ENCODE measurements around the gene HDLBP.
"Not testable (repeated sequence)": the region's sequence is repeated elsewhere in the genome, so short reads cannot be mapped to it uniquely, and the experiment has no call there.

The HDLBP gene

GRCh38 chr2:241334813-241335212 lies 19.3 kb upstream of the HDLBP start:
- H3K36me3 ChIP-seq (ENCODE audit: control insufficient read depth in 1 of 2, insufficient read depth in 2 of 2, low read length in 2 of 2), result peaks cover 22 to 67% of the 10 kb centered on the region in 2 donors
- H3K9me3 ChIP-seq (ENCODE audit: control insufficient read depth in 1 of 2, low read length in 2 of 2), result no peaks in the 10 kb centered on the region
- H3K9ac ChIP-seq (ENCODE audit: low read depth in 1 of 2, low read length in 2 of 2), result no peak overlapping the region
- no peaks in the 10 kb centered on the region for H3K27me3 ChIP-seq (ENCODE audit: control insufficient read depth in 1 of 2, insufficient read depth in 2 of 2, low read length in 2 of 2)
- no peak overlapping the region for H3K4me3 ChIP-seq (ENCODE audit: low read depth in 1 of 2, low read length in 2 of 2)
- no peaks in the 10 kb centered on the region for H3K4me1 ChIP-seq (ENCODE audit: control insufficient read depth in 1 of 2, insufficient read depth in 2 of 2, low read length in 2 of 2)
- H3K27ac ChIP-seq (ENCODE audit: low read depth, low read length), result no peak overlapping the region

- H3K4me3 ChIP-seq (ENCODE audit: low read depth in 1 of 2, low read length in 2 of 2), result no peak overlapping the region
- H3K4me1 ChIP-seq (ENCODE audit: control insufficient read depth in 1 of 2, insufficient read depth in 2 of 2, low read length in 2 of 2), result no peaks in the 10 kb centered on the region
- H3K9ac ChIP-seq (ENCODE audit: low read depth in 1 of 2, low read length in 2 of 2), result no peak overlapping the region
- peaks cover 10 to 65% of the 10 kb centered on the region in 2 donors for H3K36me3 ChIP-seq (ENCODE audit: control insufficient read depth in 1 of 2, insufficient read depth in 2 of 2, low read length in 2 of 2)
- no peaks in the 10 kb centered on the region for H3K27me3 ChIP-seq (ENCODE audit: control insufficient read depth in 1 of 2, insufficient read depth in 2 of 2, low read length in 2 of 2)
- no peaks in the 10 kb centered on the region for H3K9me3 ChIP-seq (ENCODE audit: control insufficient read depth in 1 of 2, low read length in 2 of 2)
- no peak overlapping the region for H3K27ac ChIP-seq (ENCODE audit: low read depth, low read length)
These were observed 15.1 kb upstream of the HDLBP start for GRCh38 chr2:241330616-241330981.

- H3K9me3 ChIP-seq (ENCODE audit: control insufficient read depth in 1 of 2, low read length in 2 of 2), result no peaks in the 10 kb centered on the region
- H3K27me3 ChIP-seq (ENCODE audit: control insufficient read depth in 1 of 2, insufficient read depth in 2 of 2, low read length in 2 of 2), result no peaks in the 10 kb centered on the region
- H3K4me1 ChIP-seq (ENCODE audit: control insufficient read depth in 1 of 2, insufficient read depth in 2 of 2, low read length in 2 of 2), result no peaks in the 10 kb centered on the region
- H3K36me3 ChIP-seq (ENCODE audit: control insufficient read depth in 1 of 2, insufficient read depth in 2 of 2, low read length in 2 of 2), result peaks cover 9 to 58% of the 10 kb centered on the region in 2 donors
- no peak overlapping the region for H3K27ac ChIP-seq (ENCODE audit: low read depth, low read length)
- H3K4me3 ChIP-seq (ENCODE audit: low read depth in 1 of 2, low read length in 2 of 2), result no peak overlapping the region
- H3K9ac ChIP-seq (ENCODE audit: low read depth in 1 of 2, low read length in 2 of 2), result no peak overlapping the region
These were observed 14.5 kb upstream of the HDLBP start for GRCh38 chr2:241329669-241330615.

- H3K9ac ChIP-seq (ENCODE audit: low read depth in 1 of 2, low read length in 2 of 2), result no peak overlapping the region
- H3K36me3 ChIP-seq (ENCODE audit: control insufficient read depth in 1 of 2, insufficient read depth in 2 of 2, low read length in 2 of 2), result peaks cover 13 to 41% of the 10 kb centered on the region in 2 donors
- no peak overlapping the region for H3K27ac ChIP-seq (ENCODE audit: low read depth, low read length)
- no peaks in the 10 kb centered on the region for H3K9me3 ChIP-seq (ENCODE audit: control insufficient read depth in 1 of 2, low read length in 2 of 2)
- H3K4me1 ChIP-seq (ENCODE audit: control insufficient read depth in 1 of 2, insufficient read depth in 2 of 2, low read length in 2 of 2), result peaks cover 10 to 23% of the 10 kb centered on the region in 2 donors
- H3K4me3 ChIP-seq (ENCODE audit: low read depth in 1 of 2, low read length in 2 of 2), result no peak overlapping the region
- no peaks in the 10 kb centered on the region for H3K27me3 ChIP-seq (ENCODE audit: control insufficient read depth in 1 of 2, insufficient read depth in 2 of 2, low read length in 2 of 2)
These were observed 9.8 kb upstream of the HDLBP start for GRCh38 chr2:241325257-241325656.

GRCh38 chr2:241324775-241325174 lies 9.3 kb upstream of the HDLBP start:
- Histone ChIP-seq H3K4me3 (ENCODE audit: low read depth in 1 of 2, low read length in 2 of 2) (no peak overlapping the region), H3K4me1 (ENCODE audit: control insufficient read depth in 1 of 2, insufficient read depth in 2 of 2, low read length in 2 of 2) (peaks cover 10 to 28% of the 10 kb centered on the region in 2 donors), H3K9me3 (ENCODE audit: control insufficient read depth in 1 of 2, low read length in 2 of 2) (no peaks in the 10 kb centered on the region), H3K9ac (ENCODE audit: low read depth in 1 of 2, low read length in 2 of 2) (no peak overlapping the region), H3K36me3 (ENCODE audit: control insufficient read depth in 1 of 2, insufficient read depth in 2 of 2, low read length in 2 of 2) (peaks cover 13 to 36% of the 10 kb centered on the region in 2 donors), H3K27ac (ENCODE audit: low read depth, low read length) (no peak overlapping the region), H3K27me3 (ENCODE audit: control insufficient read depth in 1 of 2, insufficient read depth in 2 of 2, low read length in 2 of 2) (no peaks in the 10 kb centered on the region)

- Histone ChIP-seq H3K4me3 (ENCODE audit: low read depth in 1 of 2, low read length in 2 of 2) (no peak overlapping the region), H3K9me3 (ENCODE audit: control insufficient read depth in 1 of 2, low read length in 2 of 2) (no peaks in the 10 kb centered on the region), H3K36me3 (ENCODE audit: control insufficient read depth in 1 of 2, insufficient read depth in 2 of 2, low read length in 2 of 2) (peaks cover 13 to 31% of the 10 kb centered on the region in 2 donors), H3K9ac (ENCODE audit: low read depth in 1 of 2, low read length in 2 of 2) (no peak overlapping the region), H3K27me3 (ENCODE audit: control insufficient read depth in 1 of 2, insufficient read depth in 2 of 2, low read length in 2 of 2) (no peaks in the 10 kb centered on the region), H3K4me1 (ENCODE audit: control insufficient read depth in 1 of 2, insufficient read depth in 2 of 2, low read length in 2 of 2) (peaks cover 10 to 35% of the 10 kb centered on the region in 2 donors), H3K27ac (ENCODE audit: low read depth, low read length) (no peak overlapping the region)
These were observed 8.3 kb upstream of the HDLBP start for GRCh38 chr2:241323778-241324177.

GRCh38 chr2:241321886-241322285 lies 6.4 kb upstream of the HDLBP start:
- Histone ChIP-seq H3K9me3 (ENCODE audit: control insufficient read depth in 1 of 2, low read length in 2 of 2) (no peaks in the 10 kb centered on the region), H3K9ac (ENCODE audit: low read depth in 1 of 2, low read length in 2 of 2) (no peak overlapping the region), H3K27me3 (ENCODE audit: control insufficient read depth in 1 of 2, insufficient read depth in 2 of 2, low read length in 2 of 2) (no peaks in the 10 kb centered on the region), H3K36me3 (ENCODE audit: control insufficient read depth in 1 of 2, insufficient read depth in 2 of 2, low read length in 2 of 2) (peaks cover 13 to 14% of the 10 kb centered on the region in 2 donors), H3K27ac (ENCODE audit: low read depth, low read length) (no peak overlapping the region), H3K4me3 (ENCODE audit: low read depth in 1 of 2, low read length in 2 of 2) (no peak overlapping the region), H3K4me1 (ENCODE audit: control insufficient read depth in 1 of 2, insufficient read depth in 2 of 2, low read length in 2 of 2) (peaks cover 24 to 53% of the 10 kb centered on the region in 2 donors)

GRCh38 chr2:241321033-241321432 lies 5.6 kb upstream of the HDLBP start:
- Histone ChIP-seq H3K4me3 (ENCODE audit: low read depth in 1 of 2, low read length in 2 of 2) (no peak overlapping the region), H3K9me3 (ENCODE audit: control insufficient read depth in 1 of 2, low read length in 2 of 2) (no peaks in the 10 kb centered on the region), H3K9ac (ENCODE audit: low read depth in 1 of 2, low read length in 2 of 2) (no peak overlapping the region), H3K4me1 (ENCODE audit: control insufficient read depth in 1 of 2, insufficient read depth in 2 of 2, low read length in 2 of 2) (peaks cover 26 to 55% of the 10 kb centered on the region in 2 donors), H3K36me3 (ENCODE audit: control insufficient read depth in 1 of 2, insufficient read depth in 2 of 2, low read length in 2 of 2) (peaks cover 6 to 9% of the 10 kb centered on the region in 2 donors), H3K27me3 (ENCODE audit: control insufficient read depth in 1 of 2, insufficient read depth in 2 of 2, low read length in 2 of 2) (no peaks in the 10 kb centered on the region), H3K27ac (ENCODE audit: low read depth, low read length) (no peak overlapping the region)

- Histone ChIP-seq H3K4me1 (ENCODE audit: control insufficient read depth in 1 of 2, insufficient read depth in 2 of 2, low read length in 2 of 2) (peaks cover 26 to 55% of the 10 kb centered on the region in 2 donors), H3K4me3 (ENCODE audit: low read depth in 1 of 2, low read length in 2 of 2) (no peak overlapping the region), H3K27ac (ENCODE audit: low read depth, low read length) (no peak overlapping the region), H3K36me3 (ENCODE audit: control insufficient read depth in 1 of 2, insufficient read depth in 2 of 2, low read length in 2 of 2) (peaks cover 6% of the 10 kb centered on the region in 2 donors), H3K27me3 (ENCODE audit: control insufficient read depth in 1 of 2, insufficient read depth in 2 of 2, low read length in 2 of 2) (no peaks in the 10 kb centered on the region), H3K9me3 (ENCODE audit: control insufficient read depth in 1 of 2, low read length in 2 of 2) (no peaks in the 10 kb centered on the region), H3K9ac (ENCODE audit: low read depth in 1 of 2, low read length in 2 of 2) (no peak overlapping the region)
These were observed 4.9 kb upstream of the HDLBP start for GRCh38 chr2:241320394-241320793.

GRCh38 chr2:241318830-241319229 lies 3.4 kb upstream of the HDLBP start:
- not testable (repeated sequence) for H3K9ac ChIP-seq (ENCODE audit: low read depth in 1 of 2, low read length in 2 of 2); H3K27me3 ChIP-seq (ENCODE audit: control insufficient read depth in 1 of 2, insufficient read depth in 2 of 2, low read length in 2 of 2); H3K27ac ChIP-seq (ENCODE audit: low read depth, low read length); H3K36me3 ChIP-seq (ENCODE audit: control insufficient read depth in 1 of 2, insufficient read depth in 2 of 2, low read length in 2 of 2); H3K9me3 ChIP-seq (ENCODE audit: control insufficient read depth in 1 of 2, low read length in 2 of 2); H3K4me3 ChIP-seq (ENCODE audit: low read depth in 1 of 2, low read length in 2 of 2)
- H3K4me1 ChIP-seq (ENCODE audit: control insufficient read depth in 1 of 2, insufficient read depth in 2 of 2, low read length in 2 of 2), result peaks cover 34 to 59% of the 10 kb centered on the region in 2 donors

Measured in duodenal mucosa (tissue), 2 donors.